Measurements from ENCODE around the gene VTI1B.

- no peak for TF ChIP-seq CTCF (IDR thresholded peaks at IDR 0.05; ENCODE audit: poor library complexity)
- no peak for TF ChIP-seq EZH2 (IDR thresholded peaks at IDR 0.05; ENCODE audit: borderline replicate concordance)
- TF ChIP-seq EZH2phosphoT487 (IDR thresholded peaks at IDR 0.05; ENCODE audit: low read depth, severe bottlenecking, unreplicated experiment): no peak
Measured at GRCh38 chr14:67622675-67623074, 51.8 kb downstream of the VTI1B start.
